K562 (cell line): Measurements from ENCODE around the gene SLC25A26. TPM values are rescaled to one million over a fixed set of nuclear protein-coding genes. Genes with fewer than 3 reads are reported as not detected.

ENCODE experiments used
- ATAC-seq: fragments of 200-7000 bp; cut with Tn5 transposase; 3 replicates; pipeline ENCODE4 v1.9.1; 2020; ENCODE audit warnings: moderate library complexity
- BruUV-seq: library from RNA; stranded (reverse); fragments of 400-500 nt; replicated peaks from 2 replicates; lab custom pipeline; 2021; lab: Mats Ljungman, UMichigan
- CTCF ChIA-PET: fragments of 300-600 bp; formaldehyde crosslinking; extraction: SDS; loops from one replicate; lab custom pipeline; 2021; ENCODE audit warnings: low intra/inter-chr PET ratio; lab: Yijun Ruan, JAX
- POLR2A ChIA-PET: fragments of 300-600, 350-650 bp; sonication (Branson Sonifier 250); formaldehyde crosslinking; extraction: SDS; loops from one replicate; lab custom pipeline; 2021; ENCODE audit warnings: antibody characterized with exemption, inconsistent platforms; lab: Yijun Ruan, JAX
- DNase-seq, 4 experiments: peaks; one replicate each; pipeline versions ENCODE4 v3.0.0 to v3.0.0-alpha.2; 2011 to 2018; ENCODE audit warnings: low spot score in 3 of 4, mixed read lengths in 3 of 4; ENCODE audit errors: extremely low read depth in 1 of 4
- FAIRE-seq: peaks from 2 replicates; lab custom pipeline; 2011; peaks lifted over from hg19 to GRCh38; lab: Jason Lieb, UNC
- H2AFZ ChIP-seq: 2 replicates; pipeline ENCODE4 v1.6.0; 2011; ENCODE audit warnings: low read depth, low read length, control low read depth, inconsistent platforms
- H3K27ac ChIP-seq: fragments of 200-600 bp; 3 replicates; pipeline ENCODE4 v1.8.0; 2011; ENCODE audit warnings: low read depth, mild to moderate bottlenecking, control low read depth, inconsistent platforms, low read length, moderate library complexity, mixed read lengths; ENCODE audit errors: extremely low read depth
- H3K27me3 ChIP-seq, 2 experiments: fragments of 300-600 bp in 1 of 2; 2 replicates in 1 of 2; 3 replicates in 1 of 2; pipeline versions ENCODE4 v1.6.0 to v1.8.0; 2011; ENCODE audit warnings: inconsistent platforms in 2 of 2, low read length in 2 of 2, mild to moderate bottlenecking in 1 of 2, mixed read lengths in 1 of 2, moderate library complexity in 1 of 2; ENCODE audit not compliant: control insufficient read depth in 2 of 2, insufficient read depth in 2 of 2
- H3K36me3 ChIP-seq: fragments of 300-600 bp; 3 replicates; pipeline ENCODE4 v1.8.0; 2011; ENCODE audit warnings: mild to moderate bottlenecking, low read length, inconsistent platforms; ENCODE audit not compliant: control insufficient read depth, insufficient read depth
- H3K4me1 ChIP-seq, 2 experiments: fragments of 200-600 bp in 1 of 2; replicated peaks in 1 of 2; 2 replicates in 1 of 2; 3 replicates in 1 of 2; pipeline versions ENCODE4 v1.5.1 to v1.8.0; 2011; ENCODE audit warnings: inconsistent platforms in 2 of 2, low read length in 2 of 2, mild to moderate bottlenecking in 1 of 2, mixed read lengths in 1 of 2, moderate library complexity in 1 of 2; ENCODE audit not compliant: control insufficient read depth in 2 of 2, insufficient read depth in 2 of 2
- H3K4me2 ChIP-seq: 2 replicates; pipeline ENCODE4 v1.6.1; 2011; ENCODE audit warnings: low read length, control low read depth, inconsistent platforms, mixed read lengths; ENCODE audit not compliant: insufficient read depth
- H3K4me3 ChIP-seq: fragments of 200-600 bp; sonication (generic), shearing (Covaris generic); 2 replicates; pipeline ENCODE4 v1.5.1; 2016; ENCODE audit warnings: control low read depth, inconsistent platforms
- H3K79me2 ChIP-seq: fragments of 200-600 bp; 3 replicates; pipeline ENCODE4 v1.8.0; 2011; ENCODE audit warnings: low read length, inconsistent platforms; ENCODE audit not compliant: control insufficient read depth, insufficient read depth
- H3K9ac ChIP-seq, 2 experiments: 2 replicates each; pipeline versions ENCODE4 v1.6.0 to v1.6.1; 2011; ENCODE audit warnings: low read depth in 2 of 2, low read length in 2 of 2, control low read depth in 1 of 2, inconsistent platforms in 1 of 2, mild to moderate bottlenecking in 1 of 2, mixed read lengths in 1 of 2; ENCODE audit not compliant: insufficient read depth in 1 of 2
- H3K9me1 ChIP-seq: one replicate; pipeline ENCODE4 v1.6.0; 2011; ENCODE audit warnings: inconsistent platforms, mild to moderate bottlenecking, low read length, moderate library complexity; ENCODE audit not compliant: control insufficient read depth, insufficient read depth
- H3K9me3 ChIP-seq: replicated peaks from 2 replicates; pipeline ENCODE4 v1.5.1; 2011; ENCODE audit warnings: low read depth, low read length, inconsistent platforms; ENCODE audit not compliant: control insufficient read depth, insufficient read depth
- H4K20me1 ChIP-seq: replicated peaks from 2 replicates; pipeline ENCODE4 v1.6.1; 2011; ENCODE audit warnings: low read length, inconsistent platforms, mixed read lengths; ENCODE audit not compliant: control insufficient read depth, insufficient read depth
- COPS2 ChIP-seq: fragments of 450-650 bp; conservative IDR thresholded peaks from 2 replicates; pipeline ENCODE4 v1.6.1; 2016; ENCODE audit warnings: mild to moderate bottlenecking, moderate library complexity
- JUN ChIP-seq, 2 experiments: sonication (generic) in 1 of 2; formaldehyde crosslinking in 1 of 2; IDR thresholded peaks; 2 replicates each; pipeline versions ENCODE4 v1.6.1 to v1.8.0; 2012 to 2022; ENCODE audit warnings: borderline replicate concordance in 2 of 2, mild to moderate bottlenecking in 2 of 2, improper control_type of control experiment in 1 of 2, low read depth in 1 of 2, low read length in 1 of 2, missing genetic modification reagents in 1 of 2
- MAX ChIP-seq: sonication (generic); formaldehyde crosslinking; IDR thresholded peaks from 2 replicates; pipeline ENCODE4 v1.9.0; 2022; ENCODE audit warnings: mild to moderate bottlenecking, missing genetic modification reagents
- NFIC ChIP-seq: fragments of 450-650 bp; IDR thresholded peaks from 2 replicates; pipeline ENCODE4 v1.6.1; 2017; ENCODE audit warnings: mild to moderate bottlenecking, inconsistent platforms
- PHF20 ChIP-seq: fragments of 450-650 bp; IDR thresholded peaks from 2 replicates; pipeline ENCODE4 v1.6.1; 2018; ENCODE audit not compliant: partially characterized antibody
- RCOR1 ChIP-seq, 2 experiments: IDR thresholded peaks; 2 replicates each; pipeline ENCODE4 v1.6.1; 2012; ENCODE audit warnings: low read depth in 2 of 2, low read length in 2 of 2, borderline replicate concordance in 1 of 2, improper control_type of control experiment in 1 of 2
- XRCC5 ChIP-seq: fragments of 200-400 bp; formaldehyde crosslinking; IDR thresholded peaks from 2 replicates; pipeline ENCODE4 v1.6.1; 2017; ENCODE audit warnings: low read depth, mild to moderate bottlenecking, low read length
- ZKSCAN8 ChIP-seq: fragments of 200-800 bp; sonication (Bioruptor generic); IDR thresholded peaks from 2 replicates; pipeline ENCODE4 v1.6.1; 2016; ENCODE audit warnings: missing genetic modification characterization, missing compliant biosample characterization
- ZNF586 ChIP-seq: fragments of 450-650 bp; formaldehyde crosslinking; conservative IDR thresholded peaks from 2 replicates; pipeline ENCODE4 v1.4.0; 2020; ENCODE audit warnings: mild to moderate bottlenecking, moderate library complexity
- ZNF589 ChIP-seq: fragments of 200-800 bp; sonication (Bioruptor generic); IDR thresholded peaks from 2 replicates; pipeline ENCODE4 v1.6.1; 2016; ENCODE audit warnings: low read depth, missing genetic modification characterization, missing compliant biosample characterization
- ZNF609 ChIP-seq: sonication (generic); formaldehyde crosslinking; IDR thresholded peaks from 2 replicates; pipeline ENCODE4 v1.8.1; 2023; ENCODE audit warnings: missing genetic modification reagents, mild to moderate bottlenecking, borderline replicate concordance
- WGBS: fragments of 100-300 bp; shearing (Covaris generic); methylation state at CpG from one replicate; pipeline ENCODE4 v1.1.6; 2016; ENCODE audit warnings: low coverage, mixed read lengths; ENCODE audit not compliant: insufficient coverage; ENCODE audit errors: missing lambda C conversion rate; 5-methylcytosine and 5-hydroxymethylcytosine counted together
- in situ Hi-C: fragments of 300-500 bp; cut with MboI; formaldehyde crosslinking; loops from 4 replicates; pipeline ENCODE4 v1.15.0; 2018; ENCODE audit warnings: inconsistent platforms, mixed read lengths
- intact Hi-C: fragments of 100-400 bp; cut with micrococcal nuclease; formaldehyde crosslinking; loops from 2 replicates; pipeline ENCODE4 v1.14.2; 2022
- polyA plus RNA-seq, 8 experiments: library from polyadenylated mRNA; depleted of rRNA in 4 of 8; stranded (reverse) in 5 of 8; unstranded in 3 of 8; fragments of >200 nt; fragmentation: Nextera tagmentation in 2 of 8; fragmentation: Illumina TruSeq in 1 of 8; extraction: Ambion mirVana in 2 of 8; extraction: Trizol in 1 of 8; gene quantifications; 2 replicates each; pipeline versions ENCODE4 v1.2.1 to v1.2.3, GENCODE V29; 2011 to 2014; ENCODE audit warnings: inconsistent platforms in 1 of 8, missing spikeins in 1 of 8
- total RNA-seq, 7 experiments: library from RNA; depleted of rRNA in 6 of 7; stranded (reverse); fragments of >200 nt in 6 of 7; fragmentation: Illumina TruSeq in 2 of 7; extraction: Trizol in 2 of 7; gene quantifications; 2 replicates each; pipeline versions ENCODE4 v1.2.1 to v1.2.3, GENCODE V29; 2011 to 2021; ENCODE audit warnings: low replicate concordance in 1 of 7
- TF ChIP-seq, protein P1 (sequence below): fragments of 250-450 bp; sonication (Bioruptor Pico); IDR thresholded peaks from 2 replicates; pipeline ENCODE4 v1.4.0; 2020; ENCODE audit warnings: mild to moderate bottlenecking
- TF ChIP-seq, protein P2 (sequence below): IDR thresholded peaks from 2 replicates; pipeline ENCODE4 v1.6.1; 2016; ENCODE audit warnings: missing genetic modification characterization, missing compliant biosample characterization

SLC25A26 gene
- total and polyA plus RNA-seq, 9 of the 15 experiments (the other 6 are each of a cell fraction or from before 2014, with no cell fraction given) = 7.2 to 29.1 (median 12.6) TPM

- 58% methylated on average over 3 of the region's 3 CpGs for WGBS
- Histone ChIP-seq H3K36me3 (no peaks in the 10 kb centered on the region), H4K20me1 (no peaks in the 10 kb centered on the region), H3K9me1 (no peaks in the 10 kb centered on the region), H3K27ac (no peak overlapping the region), H3K9me3 (no peaks in the 10 kb centered on the region), H3K4me2 (no peak overlapping the region), H3K4me3 (no peak overlapping the region), H3K4me1 (no peaks in the 10 kb centered on the region; a peak in 1 of 5 replicates), H2AFZ (no peak overlapping the region), H3K79me2 (no peaks in the 10 kb centered on the region), H3K27me3 (no peaks in the 10 kb centered on the region), H3K9ac (no peak overlapping the region)
- POLR2A ChIA-PET = no interaction called here
- in situ Hi-C loops = no loop called here
- DNase-seq = no peak
- CTCF ChIA-PET = no interaction called here
- no TSS peak for BruUV-seq
- FAIRE-seq = no peak
- no peak for ATAC-seq
- intact Hi-C loops = no loop called here
- TF ChIP-seq ZNF589 (CRISPR knock-in tag) (no peak), ZKSCAN8 (CRISPR knock-in tag) (no peak), RCOR1 (IDR thresholded peaks at IDR 0.05; ENCODE audit: borderline replicate concordance in 1 of 2, low read depth in 2 of 2, low read length in 2 of 2) (no peak), ZNF609 (no peak), XRCC5 (no peak), ZNF586 (CRISPR knock-in tag) (no peak), JUN (IDR thresholded peaks at IDR 0.05; ENCODE audit: borderline replicate concordance, low read depth, low read length) (no peak), JUN (CRISPR knock-in tag; IDR thresholded peaks at IDR 0.05; ENCODE audit: borderline replicate concordance) (no peak), COPS2 (no peak), PHF20 (no peak), MAX (no peak), NFIC (no peak)
- TF ChIP-seq, protein P1, sequence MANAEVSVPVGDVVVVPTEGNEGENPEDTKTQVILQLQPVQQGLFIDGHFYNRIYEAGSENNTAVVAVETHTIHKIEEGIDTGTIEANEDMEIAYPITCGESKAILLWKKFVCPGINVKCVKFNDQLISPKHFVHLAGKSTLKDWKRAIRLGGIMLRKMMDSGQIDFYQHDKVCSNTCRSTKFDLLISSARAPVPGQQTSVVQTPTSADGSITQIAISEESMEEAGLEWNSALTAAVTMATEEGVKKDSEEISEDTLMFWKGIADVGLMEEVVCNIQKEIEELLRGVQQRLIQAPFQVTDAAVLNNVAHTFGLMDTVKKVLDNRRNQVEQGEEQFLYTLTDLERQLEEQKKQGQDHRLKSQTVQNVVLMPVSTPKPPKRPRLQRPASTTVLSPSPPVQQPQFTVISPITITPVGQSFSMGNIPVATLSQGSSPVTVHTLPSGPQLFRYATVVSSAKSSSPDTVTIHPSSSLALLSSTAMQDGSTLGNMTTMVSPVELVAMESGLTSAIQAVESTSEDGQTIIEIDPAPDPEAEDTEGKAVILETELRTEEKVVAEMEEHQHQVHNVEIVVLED (CRISPR knock-in tag) = no peak
- TF ChIP-seq, protein P2, sequence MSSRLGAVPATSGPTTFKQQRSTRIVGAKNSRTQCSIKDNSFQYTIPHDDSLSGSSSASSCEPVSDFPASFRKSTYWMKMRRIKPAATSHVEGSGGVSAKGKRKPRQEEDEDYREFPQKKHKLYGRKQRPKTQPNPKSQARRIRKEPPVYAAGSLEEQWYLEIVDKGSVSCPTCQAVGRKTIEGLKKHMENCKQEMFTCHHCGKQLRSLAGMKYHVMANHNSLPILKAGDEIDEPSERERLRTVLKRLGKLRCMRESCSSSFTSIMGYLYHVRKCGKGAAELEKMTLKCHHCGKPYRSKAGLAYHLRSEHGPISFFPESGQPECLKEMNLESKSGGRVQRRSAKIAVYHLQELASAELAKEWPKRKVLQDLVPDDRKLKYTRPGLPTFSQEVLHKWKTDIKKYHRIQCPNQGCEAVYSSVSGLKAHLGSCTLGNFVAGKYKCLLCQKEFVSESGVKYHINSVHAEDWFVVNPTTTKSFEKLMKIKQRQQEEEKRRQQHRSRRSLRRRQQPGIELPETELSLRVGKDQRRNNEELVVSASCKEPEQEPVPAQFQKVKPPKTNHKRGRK (tag) = no peak
Measured at GRCh38 chr3:66304293-66304692, 83.5 kb downstream of the SLC25A26 start.
